ENCODE data around the gene TMEM132E. TPM values are rescaled to one million over a fixed set of nuclear protein-coding genes. Genes with fewer than 3 reads are reported as not detected.
A peak's percentile ranks its signal among the peaks of the same experiment; 100 is the strongest.

TMEM132E gene
- total RNA-seq, 2 experiments from 2014 or later, result not detected

GRCh38 chr17:34578656-34579016 lies 746 bp upstream of the TMEM132E start:
- ChIA-PET CTCF (no interaction called here), POLR2A (interaction anchor here (0.8 kb wide), 1 partner anchor 28 kb away, joined by 3 read pairs; no protein-coding TSS in a partner anchor)
- H3K27ac Mint-ChIP-seq, result no peak overlapping the region
- H3K4me1 Mint-ChIP-seq, result peaks cover 10% of the 10 kb centered on the region
- no peaks in the 10 kb centered on the region for H3K36me3 Mint-ChIP-seq (ENCODE audit: low read depth)
- no peak for DNase-seq
- H3K4me3 Mint-ChIP-seq, result peak overlapping the region; percentile 32
- H3K27me3 Mint-ChIP-seq, result peaks cover 80% of the 10 kb centered on the region
- H3K9me3 Mint-ChIP-seq, result no peaks in the 10 kb centered on the region

GRCh38 chr17:34579979-34580684 lies 750 bp downstream of the TMEM132E start:
- no peak for DNase-seq
- Mint-ChIP-seq H3K36me3 (ENCODE audit: low read depth) (no peaks in the 10 kb centered on the region), H3K27ac (no peak overlapping the region), H3K4me3 (peak overlapping the region; percentile 21), H3K27me3 (peaks cover 82% of the 10 kb centered on the region), H3K9me3 (no peaks in the 10 kb centered on the region), H3K4me1 (peaks cover 10% of the 10 kb centered on the region)
- POLR2A ChIA-PET, result no interaction called here
- CTCF ChIA-PET, result no interaction called here

- peaks cover 85% of the 10 kb centered on the region for H3K27me3 Mint-ChIP-seq
- POLR2A ChIA-PET, result no interaction called here
- no peak overlapping the region for H3K27ac Mint-ChIP-seq
- DNase-seq, result no peak
- CTCF ChIA-PET, result no interaction called here
- peaks cover 10% of the 10 kb centered on the region for H3K4me1 Mint-ChIP-seq
- H3K36me3 Mint-ChIP-seq (ENCODE audit: low read depth), result no peaks in the 10 kb centered on the region
- no peaks in the 10 kb centered on the region for H3K9me3 Mint-ChIP-seq
- peak overlapping the region; percentile 21 for H3K4me3 Mint-ChIP-seq
These were observed 1.5 kb downstream of the TMEM132E start for GRCh38 chr17:34580685-34581445.

GRCh38 chr17:34581446-34582184 lies 2.2 kb downstream of the TMEM132E start:
- ChIA-PET CTCF (interaction anchor here (1.3 kb wide), 1 partner anchor 39 kb away, joined by 3 read pairs; no protein-coding TSS in a partner anchor), POLR2A (no interaction called here)
- H3K27ac Mint-ChIP-seq, result no peak overlapping the region
- H3K27me3 Mint-ChIP-seq, result peaks cover 83% of the 10 kb centered on the region
- H3K4me1 Mint-ChIP-seq, result peaks cover 10% of the 10 kb centered on the region
- no peaks in the 10 kb centered on the region for H3K36me3 Mint-ChIP-seq (ENCODE audit: low read depth)
- H3K4me3 Mint-ChIP-seq, result no peak overlapping the region
- DNase-seq, result no peak
- H3K9me3 Mint-ChIP-seq, result no peaks in the 10 kb centered on the region

GRCh38 chr17:34582185-34582900 lies 3.0 kb downstream of the TMEM132E start:
- no peak overlapping the region for H3K27ac Mint-ChIP-seq
- no peak overlapping the region for H3K4me3 Mint-ChIP-seq
- H3K36me3 Mint-ChIP-seq (ENCODE audit: low read depth), result no peaks in the 10 kb centered on the region
- H3K27me3 Mint-ChIP-seq, result peaks cover 80% of the 10 kb centered on the region
- CTCF ChIA-PET, result interaction anchor here (1.3 kb wide), 1 partner anchor 40 kb away, joined by 3 read pairs; no protein-coding TSS in a partner anchor
- no peak for DNase-seq
- POLR2A ChIA-PET, result no interaction called here
- H3K4me1 Mint-ChIP-seq, result peaks cover 10% of the 10 kb centered on the region
- H3K9me3 Mint-ChIP-seq, result no peaks in the 10 kb centered on the region

GRCh38 chr17:34582901-34583245 lies 3.5 kb downstream of the TMEM132E start:
- Mint-ChIP-seq H3K4me1 (peaks cover 11% of the 10 kb centered on the region), H3K27ac (no peak overlapping the region), H3K9me3 (no peaks in the 10 kb centered on the region), H3K4me3 (no peak overlapping the region), H3K36me3 (ENCODE audit: low read depth) (no peaks in the 10 kb centered on the region), H3K27me3 (peaks cover 80% of the 10 kb centered on the region)
- POLR2A ChIA-PET, result no interaction called here
- CTCF ChIA-PET, result interaction anchor here (1.3 kb wide), 1 partner anchor 40 kb away, joined by 3 read pairs; no protein-coding TSS in a partner anchor
- DNase-seq, result no peak

- Mint-ChIP-seq H3K27me3 (peaks cover 73% of the 10 kb centered on the region), H3K4me1 (peaks cover 8% of the 10 kb centered on the region), H3K4me3 (no peak overlapping the region), H3K27ac (no peak overlapping the region), H3K9me3 (no peaks in the 10 kb centered on the region), H3K36me3 (ENCODE audit: low read depth) (no peaks in the 10 kb centered on the region)
- no peak for DNase-seq
- ChIA-PET POLR2A (no interaction called here), CTCF (interaction anchor here (0.7 to 1.1 kb wide), 4 partner anchors 9 to 56 kb away, joined by 3 to 6 read pairs (median 4); no protein-coding TSS in a partner anchor)
These were observed 5.5 kb downstream of the TMEM132E start for GRCh38 chr17:34584805-34585416.

- peaks cover 6% of the 10 kb centered on the region for H3K4me1 Mint-ChIP-seq
- no peak for DNase-seq
- CTCF ChIA-PET, result no interaction called here
- no peak overlapping the region for H3K4me3 Mint-ChIP-seq
- no peak overlapping the region for H3K27ac Mint-ChIP-seq
- POLR2A ChIA-PET, result no interaction called here
- no peaks in the 10 kb centered on the region for H3K36me3 Mint-ChIP-seq (ENCODE audit: low read depth)
- H3K9me3 Mint-ChIP-seq, result no peaks in the 10 kb centered on the region
- peaks cover 74% of the 10 kb centered on the region for H3K27me3 Mint-ChIP-seq
These were observed 7.0 kb downstream of the TMEM132E start for GRCh38 chr17:34586346-34586846.

- peaks cover 59% of the 10 kb centered on the region for H3K27me3 Mint-ChIP-seq
- H3K36me3 Mint-ChIP-seq (ENCODE audit: low read depth), result no peaks in the 10 kb centered on the region
- ChIA-PET CTCF (no interaction called here), POLR2A (no interaction called here)
- no peaks in the 10 kb centered on the region for H3K9me3 Mint-ChIP-seq
- DNase-seq, result no peak
- H3K4me1 Mint-ChIP-seq, result peaks cover 6% of the 10 kb centered on the region
- no peak overlapping the region for H3K4me3 Mint-ChIP-seq
- H3K27ac Mint-ChIP-seq, result no peak overlapping the region
These were observed 8.9 kb downstream of the TMEM132E start for GRCh38 chr17:34588266-34588665.

- ChIA-PET CTCF (no interaction called here), POLR2A (no interaction called here)
- Mint-ChIP-seq H3K4me1 (peaks cover 6% of the 10 kb centered on the region), H3K4me3 (no peak overlapping the region), H3K36me3 (ENCODE audit: low read depth) (no peaks in the 10 kb centered on the region), H3K27ac (no peak overlapping the region), H3K27me3 (peaks cover 57% of the 10 kb centered on the region), H3K9me3 (no peaks in the 10 kb centered on the region)
- DNase-seq, result no peak
These were observed 10.0 kb downstream of the TMEM132E start for GRCh38 chr17:34589120-34589965.

- ChIA-PET POLR2A (no interaction called here), CTCF (no interaction called here)
- Mint-ChIP-seq H3K27ac (no peak overlapping the region), H3K9me3 (no peaks in the 10 kb centered on the region), H3K27me3 (peaks cover 35% of the 10 kb centered on the region), H3K4me3 (no peak overlapping the region), H3K36me3 (ENCODE audit: low read depth) (no peaks in the 10 kb centered on the region), H3K4me1 (peaks cover 6% of the 10 kb centered on the region)
- DNase-seq, result no peak
These were observed 12.6 kb downstream of the TMEM132E start for GRCh38 chr17:34592002-34592401.

- Mint-ChIP-seq H3K36me3 (ENCODE audit: low read depth) (no peaks in the 10 kb centered on the region), H3K4me1 (no peaks in the 10 kb centered on the region), H3K27me3 (peaks cover 11% of the 10 kb centered on the region), H3K9me3 (no peaks in the 10 kb centered on the region), H3K27ac (no peak overlapping the region), H3K4me3 (no peak overlapping the region)
- no peak for DNase-seq
- CTCF ChIA-PET, result interaction anchor here (0.7 kb wide), 1 partner anchor 122 kb away, joined by 4 read pairs; no protein-coding TSS in a partner anchor
- POLR2A ChIA-PET, result no interaction called here
These were observed 17.5 kb downstream of the TMEM132E start for GRCh38 chr17:34596920-34597319.

Measured in activated CD4-positive, alpha-beta memory T cell treated with anti-CD3 and anti-CD28 coated beads, Interleukin-2, amount 10 ng/mL, durations not matched to agents 7 days and 5 days (primary cell).